HG03378 (cell line): ENCODE data around the gene NAXD.
"Not testable (repeated sequence)": the region's sequence is repeated elsewhere in the genome, so short reads cannot be mapped to it uniquely, and the experiment has no call there.

Source experiments
- ATAC-seq: cut with Tn5 transposase; IDR thresholded peaks from one replicate; pipeline ENCODE4 v1.9.1; 2021; ENCODE audit warnings: mild to moderate bottlenecking, moderate library complexity; ENCODE audit not compliant: unreplicated experiment

Gene NAXD

GRCh38 chr13:110615322-110616102 lies at the start of gene NAXD:
NAXD (plus strand) TSS chr13:110615545; CDS start chr13:110615602, 57 bp downstream.
- ATAC-seq, result peak; percentile 66

GRCh38 chr13:110566171-110566570 lies 49.2 kb upstream of the NAXD start:
- no peak for ATAC-seq

GRCh38 chr13:110568612-110569011 lies 46.7 kb upstream of the NAXD start:
- no peak for ATAC-seq

GRCh38 chr13:110569962-110570361 lies 45.4 kb upstream of the NAXD start:
- ATAC-seq, result not testable (repeated sequence)

- no peak for ATAC-seq
These were observed 44.5 kb upstream of the NAXD start for GRCh38 chr13:110570886-110571285.

- no peak for ATAC-seq
These were observed 43.2 kb upstream of the NAXD start for GRCh38 chr13:110571896-110572777.

GRCh38 chr13:110572778-110573118 lies 42.6 kb upstream of the NAXD start:
- ATAC-seq, result no peak

- ATAC-seq, result no peak
These were observed 41.2 kb upstream of the NAXD start for GRCh38 chr13:110574161-110574560.

GRCh38 chr13:110575322-110576069 lies 39.8 kb upstream of the NAXD start:
- peak; percentile 95 for ATAC-seq

- no peak for ATAC-seq
These were observed 39.3 kb upstream of the NAXD start for GRCh38 chr13:110576070-110576394.

GRCh38 chr13:110576736-110577476 lies 38.4 kb upstream of the NAXD start:
- ATAC-seq, result no peak

- no peak for ATAC-seq
These were observed 37.0 kb upstream of the NAXD start for GRCh38 chr13:110578363-110578762.

- ATAC-seq, result no peak
These were observed 34.5 kb upstream of the NAXD start for GRCh38 chr13:110580800-110581199.

GRCh38 chr13:110581506-110582185 lies 33.7 kb upstream of the NAXD start:
- no peak for ATAC-seq

- ATAC-seq, result no peak
These were observed 32.9 kb upstream of the NAXD start for GRCh38 chr13:110582421-110582954.

GRCh38 chr13:110583178-110583865 lies 32.0 kb upstream of the NAXD start:
- no peak for ATAC-seq

GRCh38 chr13:110589793-110590390 lies 25.5 kb upstream of the NAXD start:
- no peak for ATAC-seq

- ATAC-seq, result no peak
These were observed 24.8 kb upstream of the NAXD start for GRCh38 chr13:110590577-110590976.

- no peak for ATAC-seq
These were observed 22.7 kb upstream of the NAXD start for GRCh38 chr13:110592665-110593064.
